H1 (cell line): ENCODE results near the gene TRAPPC12. TPM values are rescaled to one million over a fixed set of nuclear protein-coding genes. Genes with fewer than 3 reads are reported as not detected.

Experiments
- CTCF ChIA-PET: fragments of 300-600 bp; sonication (Branson Sonifier 250); formaldehyde crosslinking; loops from one replicate; lab custom pipeline; 2021; ENCODE audit not compliant: partially characterized antibody; lab: Charles Lee
- POLR2A ChIA-PET: fragments of 300-600 bp; sonication (Branson Sonifier 250); formaldehyde crosslinking; loops from one replicate; lab custom pipeline; 2021; ENCODE audit warnings: inconsistent platforms; ENCODE audit not compliant: partially characterized antibody; lab: Charles Lee
- DNase-seq, 2 experiments: peaks; one replicate each; pipeline versions ENCODE4 v3.0.0 to v3.0.0-alpha.2; 2010 to 2022; ENCODE audit warnings: low spot score in 2 of 2, low read depth in 1 of 2, mixed read lengths in 1 of 2
- FAIRE-seq: peaks from 2 replicates; lab custom pipeline; 2011; peaks lifted over from hg19 to GRCh38; lab: Jason Lieb, UNC
- H2AFZ ChIP-seq: 2 replicates; pipeline ENCODE4 v1.8.1; 2012; ENCODE audit warnings: low read length, inconsistent platforms
- H2AK5ac ChIP-seq: 2 replicates; pipeline ENCODE4 v1.6.1; 2013; ENCODE audit warnings: low read depth, low read length
- H2BK120ac ChIP-seq: replicated peaks from 2 replicates; pipeline ENCODE3; 2013; ENCODE audit warnings: low read depth, low read length, inconsistent platforms
- H2BK12ac ChIP-seq: 2 replicates; pipeline ENCODE4 v1.6.1; 2013; ENCODE audit warnings: low read depth, low read length
- H2BK15ac ChIP-seq: 2 replicates; pipeline ENCODE4 v1.6.1; 2013; ENCODE audit warnings: low read length
- H2BK20ac ChIP-seq: 2 replicates; pipeline ENCODE4 v1.6.1; 2013; ENCODE audit warnings: low read length
- H2BK5ac ChIP-seq: 2 replicates; pipeline ENCODE4 v1.6.1; 2013; ENCODE audit warnings: low read depth, low read length
- H3K14ac ChIP-seq: 2 replicates; pipeline ENCODE4 v1.6.1; 2013; ENCODE audit warnings: inconsistent platforms; ENCODE audit not compliant: insufficient read length
- H3K18ac ChIP-seq: 2 replicates; pipeline ENCODE4 v1.6.1; 2013; ENCODE audit warnings: low read length; ENCODE audit errors: extremely low read depth
- H3K23ac ChIP-seq: 2 replicates; pipeline ENCODE4 v1.6.1; 2013; ENCODE audit warnings: inconsistent platforms; ENCODE audit not compliant: insufficient read length
- H3K23me2 ChIP-seq: 2 replicates; pipeline ENCODE4 v1.6.1; 2013; ENCODE audit warnings: low read depth, low read length
- H3K27ac ChIP-seq: 2 replicates; pipeline ENCODE4 v1.6.1; 2011; ENCODE audit warnings: low read depth, low read length, inconsistent platforms
- H3K27me3 ChIP-seq, 4 experiments: replicated peaks in 1 of 4; 1 replicate in 1 of 4; 2 replicates in 3 of 4; pipeline versions ENCODE4 v1.6.1 to v1.8.1; 2011 to 2013; ENCODE audit warnings: low read length in 3 of 4, mild to moderate bottlenecking in 3 of 4, inconsistent platforms in 2 of 4, mixed read lengths in 2 of 4, moderate library complexity in 1 of 4; ENCODE audit not compliant: control insufficient read depth in 3 of 4, insufficient read depth in 3 of 4; ENCODE audit errors: extremely low read depth in 1 of 4
- H3K36me3 ChIP-seq, 4 experiments: 2 replicates each; pipeline versions ENCODE4 v1.6.1 to v1.8.1; 2011 to 2013; ENCODE audit warnings: mild to moderate bottlenecking in 4 of 4, low read length in 3 of 4, moderate library complexity in 2 of 4, control low read depth in 1 of 4, inconsistent platforms in 1 of 4; ENCODE audit not compliant: insufficient read depth in 4 of 4, control insufficient read depth in 2 of 4
- H3K4ac ChIP-seq: replicated peaks from 2 replicates; pipeline ENCODE3; 2013; ENCODE audit warnings: low read length, low read depth, mixed read lengths, inconsistent platforms; ENCODE audit not compliant: insufficient read length
- H3K4me1 ChIP-seq, 4 experiments: replicated peaks in 1 of 4; 1 replicate in 1 of 4; 2 replicates in 3 of 4; pipeline versions ENCODE4 v1.6.1 to v1.8.1; 2011 to 2013; ENCODE audit warnings: low read length in 3 of 4, inconsistent platforms in 2 of 4, mixed read lengths in 1 of 4; ENCODE audit not compliant: insufficient read depth in 4 of 4, control insufficient read depth in 3 of 4
- H3K4me2 ChIP-seq, 2 experiments: 2 replicates each; pipeline versions ENCODE4 v1.6.1 to v1.8.1; 2011 to 2013; ENCODE audit warnings: low read depth in 2 of 2, low read length in 2 of 2, control low read depth in 1 of 2, inconsistent platforms in 1 of 2, mild to moderate bottlenecking in 1 of 2; ENCODE audit not compliant: insufficient read depth in 1 of 2
- H3K4me3 ChIP-seq, 4 experiments: fragments of 200-600, 300-600 bp in 1 of 4; sonication (generic), shearing (Covaris generic), sonication (Bioruptor Twin) in 1 of 4; 2 replicates each; pipeline versions ENCODE4 v1.5.1 to v1.8.1; 2011 to 2016; ENCODE audit warnings: low read length in 4 of 4, low read depth in 3 of 4, control low read depth in 2 of 4, inconsistent platforms in 2 of 4, mild to moderate bottlenecking in 2 of 4, mixed read lengths in 1 of 4, moderate library complexity in 1 of 4; ENCODE audit not compliant: insufficient read depth in 2 of 4; ENCODE audit errors: extremely low read depth in 1 of 4
- H3K56ac ChIP-seq: replicated peaks from 2 replicates; pipeline ENCODE3; 2013; ENCODE audit warnings: low read depth, mild to moderate bottlenecking, mixed read lengths, low read length, inconsistent platforms; ENCODE audit not compliant: insufficient read length
- H3K79me1 ChIP-seq: 2 replicates; pipeline ENCODE4 v1.6.1; 2013; ENCODE audit warnings: low read depth, low read length, control low read depth
- H3K79me2 ChIP-seq, 2 experiments: 2 replicates each; pipeline versions ENCODE4 v1.6.1 to v1.8.1; 2012 to 2013; ENCODE audit warnings: low read length in 2 of 2, mild to moderate bottlenecking in 2 of 2, inconsistent platforms in 1 of 2; ENCODE audit not compliant: insufficient read depth in 2 of 2, control insufficient read depth in 1 of 2
- H3K9ac ChIP-seq, 4 experiments: replicated peaks in 1 of 4; 1 replicate in 1 of 4; 2 replicates in 3 of 4; pipeline versions ENCODE4 v1.6.1 to v1.8.1; 2011 to 2013; ENCODE audit warnings: low read depth in 3 of 4, low read length in 3 of 4, control low read depth in 2 of 4, mild to moderate bottlenecking in 2 of 4, moderate library complexity in 2 of 4, inconsistent platforms in 1 of 4; ENCODE audit errors: extremely low read depth in 1 of 4
- H3K9me3 ChIP-seq, 2 experiments: 2 replicates each; pipeline versions ENCODE4 v1.6.1 to v1.8.1; 2012 to 2013; ENCODE audit warnings: mild to moderate bottlenecking in 2 of 2, moderate library complexity in 2 of 2, control low read depth in 1 of 2, inconsistent platforms in 1 of 2, low read depth in 1 of 2, low read length in 1 of 2, mixed read lengths in 1 of 2; ENCODE audit not compliant: insufficient read depth in 2 of 2
- H4K20me1 ChIP-seq, 2 experiments: replicated peaks in 1 of 2; 2 replicates each; pipeline versions ENCODE3 to v1.8.1; 2011 to 2013; ENCODE audit warnings: inconsistent platforms in 2 of 2, low read length in 2 of 2, mild to moderate bottlenecking in 1 of 2; ENCODE audit not compliant: insufficient read depth in 2 of 2, control insufficient read depth in 1 of 2
- H4K5ac ChIP-seq: 2 replicates; pipeline ENCODE4 v1.6.1; 2013; ENCODE audit warnings: low read length, low read depth, mixed read lengths, inconsistent platforms; ENCODE audit not compliant: insufficient read length
- H4K8ac ChIP-seq: 2 replicates; pipeline ENCODE4 v1.8.0; 2013; ENCODE audit warnings: mild to moderate bottlenecking, moderate library complexity, low read length, inconsistent platforms; ENCODE audit not compliant: insufficient read depth; ENCODE audit errors: extremely low read depth
- H4K91ac ChIP-seq: replicated peaks from 2 replicates; pipeline ENCODE3; 2013; ENCODE audit warnings: low read length, mixed read lengths, inconsistent platforms; ENCODE audit not compliant: insufficient read length
- GTF2F1 ChIP-seq: IDR thresholded peaks from 2 replicates; pipeline ENCODE4 v1.6.1; 2012; ENCODE audit warnings: low read depth, low read length, improper control_type of control experiment, borderline replicate concordance
- WGBS, 2 experiments: shearing (Covaris generic) in 1 of 2; methylation state at CpG; one replicate each; pipeline versions ENCODE4 v1.1.6 to v1.1.7; 2013 to 2015; ENCODE audit warnings: low lambda C conversion rate in 2 of 2, mixed read lengths in 2 of 2, inconsistent platforms in 1 of 2, low coverage in 1 of 2, missing lambda C conversion rate in 1 of 2; ENCODE audit not compliant: insufficient replicate concordance in 2 of 2, insufficient coverage in 1 of 2, insufficient read length in 1 of 2; ENCODE audit errors: extremely low coverage in 1 of 2, missing lambda C conversion rate in 1 of 2; 5-methylcytosine and 5-hydroxymethylcytosine counted together
- polyA plus RNA-seq, 7 experiments: library from polyadenylated mRNA; depleted of rRNA in 3 of 7; stranded (reverse) in 5 of 7; unstranded in 2 of 7; fragments of >200 nt in 5 of 7; fragments of 200-250 nt in 2 of 7; gene quantifications; 1 replicate in 5 of 7; 2 replicates in 1 of 7; 4 replicates in 1 of 7; pipeline versions ENCODE4 v1.2.1 to v1.2.3, GENCODE V29; 2011 to 2013; ENCODE audit warnings: missing spikeins in 2 of 7, mixed read lengths in 2 of 7
- total RNA-seq: library from RNA; stranded (reverse); fragmentation: NEBNext Ultra II Directional; extraction: Animal tissue kit (Norgen Biotek cat#: 25700); gene quantifications from 2 replicates; pipeline ENCODE4 v1.2.1, GENCODE V29; 2021

Gene TRAPPC12
- total and polyA plus RNA-seq, 2 of the 8 experiments (the other 6 are each of a cell fraction or from before 2014, with no cell fraction given), result 35.0 to 67.3 TPM

DNA sequence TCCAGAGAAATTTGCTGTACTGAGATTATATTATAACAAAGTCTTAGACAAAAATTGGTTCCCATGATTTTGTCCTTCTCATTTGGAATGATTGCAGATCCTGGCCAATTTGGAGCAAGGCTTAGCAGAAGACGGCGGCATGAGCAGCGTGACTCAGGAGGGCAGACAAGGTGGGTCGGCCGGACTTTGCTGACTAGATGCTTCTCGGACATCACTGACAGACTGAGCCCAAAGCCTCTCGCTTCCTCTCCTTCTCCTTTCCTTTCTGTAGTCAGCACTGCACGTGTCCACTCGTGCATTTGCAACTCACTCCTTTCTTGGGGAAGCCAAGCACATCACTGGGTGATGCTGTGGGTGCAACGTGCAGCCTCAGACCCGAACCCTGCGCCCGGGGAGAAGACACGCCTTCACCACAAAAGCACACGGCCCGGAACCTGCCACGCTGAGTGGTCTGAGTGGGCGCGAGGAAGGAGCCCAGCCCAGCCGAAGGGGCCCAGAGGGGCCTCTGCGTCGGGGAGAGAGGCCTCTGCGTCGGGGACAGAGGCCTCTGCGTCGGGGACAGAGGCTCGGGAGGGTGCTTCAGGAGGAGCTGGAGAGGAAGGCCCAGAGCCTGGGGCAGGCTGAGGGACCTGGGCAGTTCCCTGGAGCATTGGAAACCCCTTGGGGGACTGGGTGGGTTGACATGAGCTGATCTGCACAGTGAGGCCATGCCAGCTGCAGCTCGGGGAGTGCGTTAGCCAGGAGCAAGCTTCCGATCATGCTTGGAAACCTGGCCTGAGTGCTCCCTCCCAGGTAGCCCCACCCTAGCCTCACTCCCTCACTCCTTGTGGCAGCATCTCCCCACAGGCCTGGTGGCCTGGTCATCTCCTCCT, 78.3 kb downstream of the TRAPPC12 start:
- H3K14ac ChIP-seq, result no peak overlapping the region
- DNase-seq, result no peak
- H3K27ac ChIP-seq, result no peak overlapping the region
- H4K8ac ChIP-seq, result no peak overlapping the region
- H4K91ac ChIP-seq, result no peak overlapping the region
- TF ChIP-seq GTF2F1, result no peak
- no peaks in the 10 kb centered on the region for H3K23me2 ChIP-seq
- POLR2A ChIA-PET, result interaction anchor here (1.3 to 1.5 kb wide), 2 partner anchors 9 kb away, joined by 3 read pairs; no protein-coding TSS in a partner anchor
- no peaks in the 10 kb centered on the region for H3K9me3 ChIP-seq
- H2BK20ac ChIP-seq, result no peak overlapping the region
- FAIRE-seq, result no peak
- peaks cover 5 to 7% (median 6%) of the 10 kb centered on the region in 4 experiments for H3K4me1 ChIP-seq
- no peak overlapping the region for H2AFZ ChIP-seq
- no peak overlapping the region for H3K4me2 ChIP-seq
- no peak overlapping the region for H4K5ac ChIP-seq
- H4K20me1 ChIP-seq, result peaks cover 0 to 4% of the 10 kb centered on the region in 2 experiments
- H2BK15ac ChIP-seq, result no peak overlapping the region
- H3K4me3 ChIP-seq, result no peak overlapping the region
- 91% methylated on average over 26 of the region's 30 CpGs; no CpG with 5 or more reads in 1 of the 2 experiments for WGBS, 2 experiments
- no peaks in the 10 kb centered on the region for H3K79me2 ChIP-seq
- H3K79me1 ChIP-seq, result no peaks in the 10 kb centered on the region; the same call in 1 of the 2 replicates
- H2BK12ac ChIP-seq, result no peak overlapping the region
- no peak overlapping the region for H3K4ac ChIP-seq
- CTCF ChIA-PET, result interaction anchor here (1.2 to 12.1 kb wide), 5 partner anchors 9 to 48 kb away, joined by 4 to 152 read pairs (median 10); no protein-coding TSS in a partner anchor
- no peak overlapping the region for H3K56ac ChIP-seq
- H2BK120ac ChIP-seq, result no peak overlapping the region
- no peak overlapping the region for H3K23ac ChIP-seq
- H2BK5ac ChIP-seq, result no peak overlapping the region
- H3K36me3 ChIP-seq, result peaks cover 0 to 7% (median 2%) of the 10 kb centered on the region in 4 experiments; a peak in 1 of 8 replicates
- H3K27me3 ChIP-seq, result no peaks in the 10 kb centered on the region
- no peak overlapping the region for H2AK5ac ChIP-seq
- H3K18ac ChIP-seq, result no peak overlapping the region
- no peak overlapping the region for H3K9ac ChIP-seq
